RWPE2 (cell line): ENCODE results near the gene KCNJ12.
"Not testable (repeated sequence)": the region's sequence is repeated elsewhere in the genome, so short reads cannot be mapped to it uniquely, and the experiment has no call there.

Source experiments
- ATAC-seq: fragments of 200-7000 bp; cut with Tn5 transposase; 3 replicates; pipeline ENCODE4 v1.9.1; 2021; ENCODE audit warnings: low read depth
- DNase-seq: peaks from one replicate; pipeline ENCODE4 v3.0.0-alpha.2; 2020; ENCODE audit warnings: low spot score
- H3K27ac ChIP-seq: fragments of 450-650 bp; 2 replicates; pipeline ENCODE4 v1.5.1; 2017; ENCODE audit warnings: mild to moderate bottlenecking; ENCODE audit not compliant: poor library complexity, severe bottlenecking
- H3K27me3 ChIP-seq: fragments of 250-450 bp; sonication (Bioruptor Pico); 2 replicates; pipeline ENCODE4 v1.5.1; 2021; ENCODE audit warnings: mild to moderate bottlenecking, moderate library complexity; ENCODE audit not compliant: insufficient read depth, poor library complexity, severe bottlenecking
- H3K36me3 ChIP-seq: fragments of 250-450 bp; sonication (Bioruptor Pico); 2 replicates; pipeline ENCODE4 v1.5.1; 2020; ENCODE audit warnings: low read depth, mild to moderate bottlenecking, moderate library complexity
- H3K4me1 ChIP-seq: fragments of 250-450 bp; sonication (Bioruptor Pico); 2 replicates; pipeline ENCODE4 v1.5.1; 2021; ENCODE audit warnings: mild to moderate bottlenecking, moderate library complexity; ENCODE audit not compliant: insufficient read depth, poor library complexity, severe bottlenecking
- H3K4me3 ChIP-seq: fragments of 250-450 bp; sonication (Bioruptor Pico); 2 replicates; pipeline ENCODE4 v1.5.1; 2021; ENCODE audit warnings: mild to moderate bottlenecking, moderate library complexity; ENCODE audit not compliant: severe bottlenecking
- H3K9me3 ChIP-seq: fragments of 250-450 bp; sonication (Bioruptor Pico); 2 replicates; pipeline ENCODE4 v1.5.1; 2021; ENCODE audit warnings: mild to moderate bottlenecking, moderate library complexity; ENCODE audit not compliant: severe bottlenecking
- CTCF ChIP-seq: fragments of 450-650 bp; IDR thresholded peaks from one replicate; pipeline ENCODE4 v1.5.1; 2017; ENCODE audit warnings: mild to moderate bottlenecking, moderate library complexity; ENCODE audit not compliant: poor library complexity, severe bottlenecking

KCNJ12 gene

GRCh38 chr17:21400816-21401593 lies 24.8 kb downstream of the KCNJ12 start:
- Histone ChIP-seq H3K4me1 (peaks cover 6% of the 10 kb centered on the region), H3K36me3 (no peaks in the 10 kb centered on the region), H3K9me3 (no peaks in the 10 kb centered on the region), H3K27ac (no peak overlapping the region), H3K27me3 (no peaks in the 10 kb centered on the region), H3K4me3 (no peak overlapping the region)
- ATAC-seq (no peak), DNase-seq (no peak)
- no peak for TF ChIP-seq CTCF

DNA sequence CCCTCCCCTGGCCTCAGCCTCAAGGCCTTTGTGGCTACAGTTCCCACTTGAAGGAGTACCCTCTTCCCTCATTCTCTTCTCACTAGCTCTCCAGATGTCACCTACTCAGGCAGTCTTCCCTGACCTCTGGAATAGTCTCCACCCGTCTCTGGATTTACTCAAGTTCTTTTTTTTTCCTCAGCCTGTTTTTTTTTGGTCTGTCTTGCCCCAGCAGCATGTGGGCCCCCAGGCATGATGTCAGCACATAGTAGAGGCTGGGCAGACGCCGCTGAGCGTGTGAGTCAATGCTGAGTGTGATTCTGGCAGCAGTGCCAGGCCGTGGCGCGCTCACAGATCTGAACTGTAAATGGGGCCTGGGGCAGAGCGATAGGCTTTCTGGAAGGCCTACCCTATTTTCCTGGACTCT lies 26.0 kb downstream of the KCNJ12 start:
- not testable (repeated sequence) for H3K9me3 ChIP-seq, H3K36me3 ChIP-seq, H3K4me1 ChIP-seq, H3K4me3 ChIP-seq, H3K27me3 ChIP-seq
- H3K27ac ChIP-seq = peak overlapping the region; percentile 74
- ATAC-seq (peak; percentile 98), DNase-seq (peak; percentile 83)

DNA sequence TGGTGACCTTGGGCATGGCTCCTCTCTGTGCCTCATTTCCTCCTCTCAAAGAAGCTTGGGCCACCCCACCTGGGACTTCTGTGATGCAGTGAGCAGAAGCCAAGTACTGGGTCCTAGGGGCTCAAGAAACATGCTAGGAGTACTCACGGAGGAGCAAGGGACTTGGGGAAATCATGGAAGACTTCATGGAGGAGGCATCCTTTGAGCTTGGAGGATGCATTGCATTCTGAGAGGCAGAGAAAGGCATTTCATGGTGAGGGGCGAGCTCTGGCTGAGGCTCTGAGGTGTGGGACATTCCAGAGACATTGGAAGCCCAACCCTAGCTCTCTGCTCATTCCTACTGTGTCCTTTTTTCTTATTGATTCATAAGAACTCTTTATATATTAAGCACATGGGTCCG lies 26.8 kb downstream of the KCNJ12 start:
- ATAC-seq, H3K4me3 ChIP-seq, H3K27me3 ChIP-seq, H3K36me3 ChIP-seq, H3K9me3 ChIP-seq, H3K4me1 ChIP-seq, DNase-seq: not testable (repeated sequence)
- peak overlapping the region; percentile 74 for H3K27ac ChIP-seq

DNA sequence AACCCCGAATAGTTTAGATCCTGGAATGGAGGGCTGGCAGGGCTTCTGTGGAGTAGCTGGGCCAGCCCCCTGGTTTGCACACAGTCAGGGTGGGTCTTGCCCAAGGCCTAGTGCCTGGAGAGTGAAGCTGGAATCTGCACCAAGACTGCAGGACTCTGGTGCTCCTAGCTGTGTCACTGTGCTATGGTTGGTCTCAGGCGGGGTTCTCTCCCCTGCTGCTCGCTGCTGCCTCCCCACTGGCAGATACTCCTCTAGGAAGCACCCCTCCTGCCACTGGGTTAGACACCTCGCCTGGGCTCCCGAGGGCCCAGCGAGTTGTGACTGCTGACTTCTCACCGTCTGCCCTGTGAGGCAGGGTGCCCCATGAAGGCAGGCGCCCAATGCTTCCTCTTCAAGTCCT lies 27.9 kb downstream of the KCNJ12 start:
- H3K27me3 ChIP-seq, DNase-seq, H3K4me3 ChIP-seq, H3K36me3 ChIP-seq, H3K9me3 ChIP-seq, H3K4me1 ChIP-seq, H3K27ac ChIP-seq, ATAC-seq: not testable (repeated sequence)

DNA sequence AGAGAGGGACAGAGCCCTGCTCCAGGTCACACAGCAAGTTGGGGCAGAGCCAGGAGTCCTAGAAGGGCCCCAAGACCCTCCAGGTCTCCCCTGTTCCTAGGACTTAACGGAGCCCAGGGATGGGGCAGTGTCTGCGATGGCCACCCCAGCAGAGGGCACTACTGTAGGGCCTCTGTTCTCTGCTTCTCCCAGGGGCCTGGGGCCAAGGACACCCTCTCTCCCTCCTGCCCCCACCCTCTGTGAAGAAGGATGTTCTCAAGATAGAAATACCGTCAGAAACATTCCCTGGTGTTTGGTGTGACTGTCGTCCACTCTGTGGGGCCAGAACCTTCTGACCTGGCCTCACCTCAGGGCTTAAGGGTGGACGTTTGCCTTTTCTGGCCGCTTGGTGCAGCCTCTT lies 28.4 kb downstream of the KCNJ12 start:
- H3K36me3 ChIP-seq, DNase-seq, H3K4me1 ChIP-seq, ATAC-seq, H3K9me3 ChIP-seq, H3K27me3 ChIP-seq, H3K27ac ChIP-seq, H3K4me3 ChIP-seq: not testable (repeated sequence)

DNA sequence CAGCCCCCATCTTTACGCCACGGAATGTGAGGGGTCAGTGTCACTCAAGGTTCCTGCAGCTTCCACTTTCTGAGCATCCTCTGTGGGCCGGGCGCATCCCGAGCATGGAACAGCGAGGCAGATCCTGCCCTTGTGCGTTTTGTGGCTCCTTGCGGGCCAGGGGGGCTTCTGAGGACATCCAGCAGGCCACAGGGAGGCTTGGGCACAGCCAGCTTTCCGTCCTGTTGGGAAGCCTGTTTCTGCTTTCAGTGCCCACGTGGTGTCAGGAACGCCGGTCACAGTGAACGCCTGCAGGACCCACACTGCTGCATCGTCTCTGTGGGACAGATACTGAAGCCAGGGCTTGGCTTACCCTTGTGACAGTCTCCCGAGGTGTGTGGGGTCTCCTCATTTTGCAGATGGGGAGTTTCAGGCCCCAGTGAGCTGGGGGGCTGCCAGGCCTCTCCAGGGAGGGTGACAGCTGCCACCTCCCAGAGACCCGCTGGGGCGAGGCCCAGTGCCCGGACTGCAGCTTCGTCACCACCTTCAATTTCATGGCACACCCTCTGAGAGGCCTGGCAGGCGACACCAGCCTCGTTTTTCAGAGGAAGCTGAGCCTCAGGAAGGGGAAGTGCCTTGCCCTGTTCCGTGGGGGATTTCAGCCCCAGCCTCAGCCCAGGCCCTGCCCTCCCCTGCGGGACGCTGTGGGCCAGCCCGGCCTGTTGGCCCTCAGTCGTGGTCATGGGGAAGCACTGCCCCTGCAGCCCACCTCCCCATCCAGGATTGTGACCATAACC lies 29.0 kb downstream of the KCNJ12 start:
- not testable (repeated sequence) for DNase-seq, H3K27me3 ChIP-seq, H3K36me3 ChIP-seq, H3K27ac ChIP-seq, H3K4me3 ChIP-seq, H3K4me1 ChIP-seq, H3K9me3 ChIP-seq, ATAC-seq

GRCh38 chr17:21405904-21406400 lies 29.8 kb downstream of the KCNJ12 start:
- DNase-seq = peak; percentile 27
- not testable (repeated sequence) for H3K4me1 ChIP-seq, H3K36me3 ChIP-seq, ATAC-seq, H3K27me3 ChIP-seq, H3K9me3 ChIP-seq, H3K27ac ChIP-seq, H3K4me3 ChIP-seq

DNA sequence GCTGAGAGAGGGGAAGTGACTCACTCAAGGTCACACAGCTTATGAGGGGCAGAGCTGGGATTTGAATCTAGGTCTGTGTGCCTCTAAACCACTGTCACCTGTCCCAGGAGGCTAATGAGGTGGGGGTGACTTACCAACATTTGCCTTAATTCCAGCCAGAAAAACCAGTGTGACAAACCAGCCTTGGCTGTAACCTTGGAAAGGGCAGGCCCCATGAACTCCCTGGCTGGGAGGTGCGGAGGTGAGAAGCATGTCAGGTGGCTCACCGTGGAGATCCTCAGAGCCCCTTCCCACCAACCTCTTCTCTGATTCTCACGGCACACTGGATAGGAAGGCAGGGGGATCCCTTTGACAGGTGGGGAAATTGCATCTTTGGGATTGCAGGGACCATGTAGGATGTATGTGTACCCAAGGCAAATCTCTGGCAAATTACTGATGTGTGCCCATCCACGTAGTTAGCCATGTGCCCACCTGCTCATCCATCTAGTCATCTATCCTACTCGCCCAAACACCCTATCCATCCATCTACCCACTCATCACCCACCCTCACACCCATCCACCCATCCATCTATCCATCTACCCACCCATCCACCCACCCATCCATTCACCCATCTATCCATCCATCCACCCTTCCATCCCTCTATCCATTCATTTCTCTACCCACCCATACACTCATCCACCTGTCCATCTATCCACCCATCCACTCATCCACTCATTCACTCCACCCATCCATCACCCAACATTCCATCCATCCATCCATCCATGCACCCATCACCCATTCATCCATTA lies 30.7 kb downstream of the KCNJ12 start:
- not testable (repeated sequence) for H3K9me3 ChIP-seq, H3K27ac ChIP-seq, H3K4me1 ChIP-seq, H3K36me3 ChIP-seq, ATAC-seq, H3K27me3 ChIP-seq, H3K4me3 ChIP-seq
- DNase-seq = peak; percentile 42

GRCh38 chr17:21407752-21408151 lies 31.6 kb downstream of the KCNJ12 start:
- DNase-seq, H3K27ac ChIP-seq, H3K4me3 ChIP-seq, H3K9me3 ChIP-seq, H3K36me3 ChIP-seq, ATAC-seq, H3K27me3 ChIP-seq, H3K4me1 ChIP-seq: not testable (repeated sequence)

DNA sequence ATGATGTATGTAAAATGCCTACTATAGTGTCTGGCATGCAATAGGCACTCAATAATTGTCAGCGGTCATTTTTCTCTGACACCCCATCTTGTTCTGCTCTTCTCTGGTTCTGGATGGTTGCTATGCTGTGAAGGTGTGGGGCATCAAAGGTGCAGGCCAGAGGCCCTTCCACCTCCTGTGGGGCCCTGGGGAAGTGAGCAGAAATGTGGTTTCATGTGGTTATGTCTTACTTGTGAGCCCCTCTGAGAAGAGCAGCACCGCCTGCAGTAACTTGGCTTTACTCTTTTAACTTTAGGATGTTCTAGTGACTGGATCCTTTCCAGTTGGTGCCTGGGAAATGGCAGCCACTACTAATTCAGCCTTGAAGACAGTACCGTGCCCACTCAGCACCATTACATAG lies 32.1 kb downstream of the KCNJ12 start:
- H3K27me3 ChIP-seq, H3K9me3 ChIP-seq, H3K27ac ChIP-seq, H3K4me1 ChIP-seq, H3K4me3 ChIP-seq, H3K36me3 ChIP-seq, ATAC-seq: not testable (repeated sequence)
- DNase-seq = peak; percentile 7
